GM19240 (cell line): Measurements from ENCODE around the gene INS.

ENCODE experiments used
- DNase-seq: peaks from one replicate; pipeline ENCODE4 v3.0.0; 2011; ENCODE audit warnings: low spot score; ENCODE audit not compliant: insufficient read length

Gene INS

DNA sequence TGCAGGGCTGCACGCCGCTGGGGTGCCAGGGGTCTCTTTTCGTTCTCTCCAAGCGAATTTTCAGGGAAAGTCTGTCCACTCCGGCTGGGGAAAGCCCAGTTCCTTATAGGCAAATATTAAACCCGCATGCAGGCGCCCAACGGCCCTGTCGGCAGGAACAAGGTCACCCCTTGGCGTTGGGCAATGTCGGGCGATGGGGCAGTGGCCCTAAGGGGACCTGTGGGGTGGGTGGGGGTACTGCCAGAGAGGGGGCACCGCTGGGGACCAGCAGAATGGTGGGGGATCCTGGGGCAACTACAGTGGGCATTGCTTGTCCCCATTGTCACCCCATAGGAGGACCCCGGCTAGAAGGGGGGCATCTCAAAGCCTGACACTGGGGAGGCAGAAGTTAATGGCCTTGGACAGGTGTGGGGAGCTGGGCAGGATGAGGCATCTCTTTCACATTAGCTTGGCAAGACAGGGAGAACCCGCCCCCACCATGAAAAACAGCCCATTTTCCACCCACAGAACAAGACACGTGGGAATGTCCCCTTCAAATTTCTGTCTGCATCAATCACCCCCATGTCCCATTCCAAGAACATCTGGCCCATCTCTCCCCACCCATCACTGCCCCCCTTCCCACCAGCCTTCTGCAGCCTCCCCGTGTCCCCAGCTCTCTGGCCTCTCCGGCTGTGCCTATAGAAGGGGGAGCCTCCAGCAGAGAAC is 16.3 kb downstream of the INS start:
- no peak for DNase-seq

DNA sequence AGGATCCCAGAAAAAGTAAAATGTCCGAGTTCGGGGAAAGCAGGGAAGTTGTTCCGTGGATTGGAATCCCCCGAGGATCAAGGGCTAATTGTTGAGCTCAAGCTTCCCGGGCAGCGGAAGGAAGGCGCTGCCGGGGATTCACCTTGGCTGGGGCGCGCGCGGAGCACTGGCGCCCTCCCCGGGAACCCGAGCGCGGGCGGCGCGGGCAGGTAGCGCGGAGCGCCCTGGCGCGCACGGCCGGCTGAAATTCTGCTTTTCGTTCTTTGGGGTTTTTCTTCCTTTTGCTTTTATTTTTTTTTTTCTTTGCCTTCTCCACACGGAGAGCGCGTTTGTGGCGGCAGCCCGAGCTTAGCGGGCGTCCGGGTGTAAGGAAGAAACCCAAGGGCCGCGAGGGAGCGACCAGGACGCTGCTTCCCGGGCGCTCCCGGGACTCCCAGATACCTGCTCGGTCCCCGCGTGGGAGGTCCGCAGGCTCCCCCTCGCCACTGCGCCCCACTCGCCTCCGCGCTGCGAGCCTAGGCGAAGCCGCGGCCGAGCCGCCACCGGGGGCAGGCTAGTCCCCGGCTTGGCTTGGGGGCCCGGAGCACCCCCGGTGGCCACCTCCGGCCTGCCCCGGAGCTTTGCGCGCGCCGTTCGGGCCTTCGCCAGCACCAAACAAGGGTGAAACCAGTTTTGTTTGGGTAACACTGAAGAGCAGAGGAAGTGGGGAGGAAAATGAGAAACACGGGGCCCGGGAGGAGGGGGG is 17.0 kb downstream of the INS start:
- no peak for DNase-seq

DNA sequence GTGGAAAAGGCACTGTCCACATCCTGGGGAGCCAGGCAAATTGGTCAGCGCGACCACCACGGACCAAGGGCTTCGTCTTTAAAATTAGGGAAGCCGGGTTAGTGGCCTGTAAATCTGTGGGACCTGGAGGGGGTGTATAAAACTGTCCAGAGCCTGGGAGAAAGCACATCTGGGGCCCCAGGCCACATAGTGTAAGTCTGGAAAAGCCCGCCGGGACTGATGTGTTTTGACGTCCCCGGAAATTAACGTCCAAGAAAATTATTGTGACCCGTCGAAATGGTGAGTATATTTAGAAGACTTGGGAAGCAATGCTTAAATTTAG is 17.6 kb downstream of the INS start:
- DNase-seq, result no peak

DNA sequence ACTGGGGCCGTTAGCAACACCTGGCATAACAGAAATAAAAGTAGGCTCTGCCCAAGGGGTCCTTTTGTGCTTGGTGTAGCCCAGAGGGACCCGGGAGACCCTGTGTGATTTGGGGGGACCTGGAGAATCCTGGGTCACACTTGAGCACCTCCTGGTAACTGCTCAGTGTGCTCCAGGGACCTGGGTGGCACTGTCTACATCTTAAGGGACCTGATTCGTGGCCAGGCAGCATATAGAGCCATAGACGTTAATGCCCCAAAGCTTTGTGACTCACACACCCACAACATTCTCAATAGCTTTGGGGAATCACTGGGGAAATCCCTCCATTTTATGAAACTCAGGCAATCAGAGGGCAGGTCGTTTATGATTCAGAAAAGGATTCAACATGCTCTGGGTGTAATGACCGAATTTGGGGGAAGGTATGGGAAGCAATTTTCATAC is 18.2 kb downstream of the INS start:
- DNase-seq, result no peak

DNA sequence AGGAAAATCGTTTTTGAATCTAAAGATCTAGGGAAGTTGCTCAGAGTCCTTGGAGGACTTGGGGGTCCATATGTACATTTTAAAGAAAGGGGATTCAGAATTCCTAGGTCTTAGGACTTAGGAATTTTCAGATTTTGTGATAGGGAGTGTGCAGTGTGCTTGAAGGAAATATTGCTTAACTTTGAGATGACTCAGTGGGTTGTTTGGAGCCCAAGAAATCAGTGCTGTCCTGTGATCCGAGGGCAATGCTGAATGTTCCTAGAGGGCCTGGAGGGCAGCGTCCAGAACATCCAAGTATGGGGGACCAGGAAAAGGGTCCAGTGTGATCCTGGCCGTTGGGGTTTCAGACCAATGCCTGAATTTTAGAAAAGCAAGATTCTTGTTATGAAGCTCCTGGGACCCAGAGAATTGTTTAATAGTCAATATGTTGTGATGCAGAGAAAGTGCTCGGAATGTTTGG is 18.7 kb downstream of the INS start:
- no peak for DNase-seq

DNA sequence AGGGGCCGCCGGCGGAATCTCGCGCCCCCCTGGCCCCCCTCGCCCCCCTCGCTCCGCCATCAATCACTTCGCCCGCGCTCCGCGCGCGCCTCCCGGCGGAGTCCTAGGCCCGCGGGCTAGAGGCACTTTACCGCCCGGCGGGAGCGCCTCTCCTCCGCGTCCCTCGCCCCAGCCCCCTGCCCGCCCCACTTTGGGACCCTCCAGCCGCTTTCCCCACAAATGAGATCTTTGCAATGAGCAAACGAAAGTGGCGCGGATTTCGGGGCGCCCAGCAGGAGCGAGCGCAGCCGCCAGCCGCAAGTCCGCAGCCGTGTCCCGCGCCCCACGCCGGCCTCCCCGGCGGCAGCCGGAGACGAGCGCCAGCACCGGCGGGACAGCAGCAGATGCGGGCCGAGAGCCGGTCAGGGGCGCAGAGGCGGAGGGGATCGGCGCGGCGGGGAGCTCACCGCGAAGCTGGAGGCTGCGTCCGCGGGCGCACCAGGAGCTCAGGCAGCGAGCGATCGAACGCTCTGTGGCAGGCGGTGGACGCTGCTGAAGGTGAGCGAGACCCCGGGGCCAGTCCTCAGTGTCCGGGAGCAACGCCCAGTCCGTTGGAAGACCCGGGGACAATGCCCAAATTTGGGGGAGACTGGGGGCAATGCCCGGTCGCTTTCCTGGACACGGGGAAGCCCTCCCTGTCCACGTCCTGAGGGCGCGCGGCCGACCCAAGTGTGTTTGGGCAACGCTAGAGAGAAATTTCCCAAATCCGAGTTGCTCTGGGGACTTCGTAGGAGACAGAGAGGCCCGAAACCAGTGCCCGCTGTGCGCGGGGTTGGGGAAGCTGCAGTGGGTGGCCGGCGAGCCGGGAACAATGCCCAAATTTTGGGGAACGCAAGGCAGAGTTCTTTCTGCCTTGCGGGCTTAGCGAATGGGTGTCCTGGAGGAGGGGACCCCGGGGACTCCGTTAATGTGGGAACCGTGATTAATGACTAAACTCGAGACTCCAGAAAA is 20.3 kb downstream of the INS start:
- no peak for DNase-seq

- no peak for DNase-seq
Observed at GRCh38 chr11:2139621-2140337, 21.2 kb downstream of the INS start.

DNA sequence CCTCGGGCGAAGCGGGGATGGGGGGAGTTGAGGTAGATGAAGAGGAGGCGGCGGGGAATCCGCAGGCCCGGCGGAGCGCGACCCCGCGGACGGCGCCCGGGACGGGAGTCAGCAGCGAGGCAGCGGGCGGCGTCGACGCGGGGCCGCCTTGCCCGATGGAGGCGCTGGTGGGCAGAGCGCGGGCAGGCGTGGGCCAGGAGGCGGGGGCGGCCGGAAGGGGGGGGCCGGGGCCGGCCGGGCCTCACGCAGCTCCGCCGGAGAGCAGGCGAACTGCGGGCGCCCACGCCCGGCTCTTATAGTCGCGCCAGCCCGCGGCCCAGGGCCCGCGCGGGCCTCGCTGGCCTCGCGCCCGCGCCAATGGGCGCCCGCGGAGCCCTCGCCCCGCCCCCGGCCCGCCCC is 21.9 kb downstream of the INS start, which contains the start of gene IGF2:
Gene IGF2 (minus strand): TSS at position 267 of the 399 bp plus-strand sequence. CDS start 3,866 bp downstream, outside the sequence.
- no peak for DNase-seq

GRCh38 chr11:2138431-2139122 is 22.4 kb downstream of the INS start:
- no peak for DNase-seq

- DNase-seq, result no peak
Observed at GRCh38 chr11:2138068-2138430, 23.0 kb downstream of the INS start.

- DNase-seq, result no peak
Observed at GRCh38 chr11:2137202-2138067, 23.6 kb downstream of the INS start.

DNA sequence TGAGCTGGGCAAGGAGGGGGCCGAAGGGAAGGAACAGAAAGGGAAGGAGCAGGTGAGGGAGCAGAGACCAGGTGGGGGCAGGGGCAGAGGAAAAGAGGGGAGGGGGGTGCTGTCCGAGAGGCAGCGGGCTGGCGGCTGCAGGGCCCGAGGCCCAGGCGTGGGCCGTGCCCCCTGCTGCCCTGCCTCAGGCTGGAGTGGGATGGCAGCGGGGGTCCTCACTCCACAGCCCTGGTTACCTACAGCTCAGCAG is 24.1 kb downstream of the INS start:
- no peak for DNase-seq

- no peak for DNase-seq
Observed at GRCh38 chr11:2136209-2136951, 24.6 kb downstream of the INS start.

DNA sequence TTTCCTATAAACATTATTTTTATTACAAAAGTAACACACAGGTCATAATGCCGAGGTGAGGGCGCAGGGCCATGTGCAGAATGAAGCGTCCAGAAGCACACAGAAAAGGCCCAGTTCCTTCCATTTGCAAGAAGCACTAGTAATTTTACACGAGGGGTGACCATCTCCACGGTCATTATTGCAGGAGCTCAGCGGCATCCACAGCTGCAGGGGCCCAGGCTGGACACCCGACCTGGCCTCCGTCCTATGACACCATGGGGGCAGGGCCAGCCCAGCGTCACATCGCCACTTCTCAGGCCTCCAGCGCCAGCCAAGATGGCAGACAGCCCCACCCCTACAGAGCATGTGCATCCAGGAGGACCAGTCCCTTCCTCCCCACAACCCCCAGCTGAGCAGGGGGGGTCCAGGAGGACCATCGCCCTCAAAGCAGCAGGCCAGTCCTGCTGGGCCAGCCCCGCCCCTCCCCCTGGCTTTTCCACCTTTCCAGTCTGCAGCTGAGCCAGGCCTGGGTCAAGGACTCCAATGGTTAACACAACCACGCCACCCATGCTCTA is 25.3 kb downstream of the INS start:
- DNase-seq, result no peak

- no peak for DNase-seq
Observed at GRCh38 chr11:2135018-2135569, 25.9 kb downstream of the INS start.

DNA sequence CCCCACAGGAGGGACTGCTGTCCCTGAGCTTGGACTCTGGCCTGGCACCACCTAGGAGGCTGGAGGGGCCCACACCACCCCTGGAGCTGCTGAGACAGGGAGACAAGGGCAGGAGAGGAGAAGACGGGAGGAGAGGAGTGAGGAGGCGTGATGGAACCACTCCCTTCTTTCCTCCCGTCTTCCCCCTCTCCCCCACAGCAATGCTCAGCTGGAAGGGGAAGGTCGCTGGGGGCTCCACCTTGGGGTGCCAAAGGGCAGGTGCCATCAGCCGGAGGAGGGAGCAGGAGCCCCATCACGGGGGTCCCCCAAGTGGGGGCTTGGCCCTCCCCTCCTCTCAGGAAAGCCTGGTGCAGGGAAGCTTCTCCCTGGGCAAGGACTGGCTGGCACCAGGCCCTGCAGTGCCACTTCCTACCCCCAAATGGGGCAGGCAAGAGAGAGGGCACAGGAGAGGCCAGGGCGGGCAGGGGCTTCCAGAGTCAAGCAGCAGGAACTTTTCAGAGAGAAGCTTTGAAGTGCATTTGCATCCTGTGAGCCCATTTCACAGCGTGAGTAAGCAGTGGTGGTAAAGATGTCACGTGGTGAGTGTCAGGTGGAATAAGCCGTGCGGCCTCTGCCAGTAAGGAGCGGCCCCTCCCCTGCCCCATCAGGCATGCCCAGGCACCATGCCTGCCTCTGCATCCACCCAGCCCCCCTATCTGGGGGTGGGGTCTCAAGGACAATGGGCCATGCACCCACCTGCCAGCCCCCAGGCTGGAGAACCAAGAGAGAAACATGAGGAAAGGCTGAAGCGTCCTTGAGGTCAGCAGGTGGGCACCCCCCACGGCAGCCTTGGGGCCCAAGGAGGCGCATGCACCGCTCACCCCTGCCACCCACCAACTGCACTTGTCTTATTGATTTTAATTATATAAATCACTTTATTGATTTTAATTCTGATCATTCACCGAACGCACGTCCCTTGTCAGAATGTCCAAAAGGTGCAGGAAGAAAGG is 26.7 kb downstream of the INS start:
- no peak for DNase-seq
